ENCODE data around the gene ENKUR.

GRCh38 chr10:24981161-24981710, 34.7 kb downstream of the ENKUR start:
- TF ChIP-seq CTCF (conservative IDR thresholded peaks at IDR 0.05; ENCODE audit: low read depth, low read length) (no peak), EZH2 (IDR thresholded peaks at IDR 0.05; ENCODE audit: borderline replicate concordance, low read depth, low read length, poor library complexity, severe bottlenecking) (no peak)

Data from A673 (cell line).